Vagina (tissue), 2 donors: ENCODE results near the gene ELF1. TPM values are rescaled to one million over a fixed set of nuclear protein-coding genes. Genes with fewer than 3 reads are reported as not detected.
A peak's percentile ranks its signal among the peaks of the same experiment; 100 is the strongest.

Experiments
- DNase-seq, 2 donors: peaks; one replicate each; pipeline ENCODE4 v3.0.0-alpha.2; 2017; ENCODE audit errors: extremely low spot score in 2 of 2
- H3K27ac ChIP-seq: fragments of 200-600 bp; sonication (generic); one replicate; pipeline ENCODE4 v1.5.1; 2019
- H3K27me3 ChIP-seq: fragments of 200-600 bp; sonication (generic); one replicate; pipeline ENCODE4 v1.5.1; 2019
- H3K36me3 ChIP-seq, 2 donors: fragments of 200-600 bp; sonication (generic); one replicate each; pipeline ENCODE4 v1.5.1; 2017 to 2019
- H3K4me1 ChIP-seq: fragments of 200-600 bp; sonication (generic); one replicate; pipeline ENCODE4 v1.5.1; 2019
- H3K4me3 ChIP-seq, 2 donors: fragments of 200-600 bp; sonication (generic); 1 replicate in 1 of 2; 2 replicates in 1 of 2; pipeline ENCODE4 v1.5.1; 2016 to 2019
- H3K9me3 ChIP-seq: fragments of 200-600 bp; sonication (generic); one replicate; pipeline ENCODE4 v1.5.1; 2019
- POLR2A ChIP-seq, 2 donors: fragments of 450-650 bp; IDR thresholded peaks; one replicate each; pipeline ENCODE4 v1.6.1; 2017; ENCODE audit warnings: antibody characterized with exemption in 2 of 2, mild to moderate bottlenecking in 2 of 2, moderate library complexity in 2 of 2
- POLR2AphosphoS5 ChIP-seq, 2 donors: sonication (generic); formaldehyde crosslinking; IDR thresholded peaks; one replicate each; pipeline ENCODE4 v1.9.0; 2017; ENCODE audit warnings: antibody characterized with exemption in 2 of 2, mild to moderate bottlenecking in 2 of 2, low read depth in 1 of 2; ENCODE audit not compliant: insufficient read depth in 1 of 2
- intact Hi-C: fragments of 100-400 bp; cut with DNase I; formaldehyde crosslinking; loops from one replicate; pipeline ENCODE4 v1.15.1; 2023
- total RNA-seq: library from RNA; depleted of rRNA; stranded (reverse); fragments of >200 nt; gene quantifications from one replicate; pipeline ENCODE4 v1.2.3, GENCODE V29; 2016
- TF ChIP-seq, protein P1 (sequence below), 3 experiments: fragments of 450-650 bp in 2 of 3; fragments of 200-600 bp in 1 of 3; sonication (generic) in 1 of 3; IDR thresholded peaks; one replicate each; pipeline ENCODE4 v1.5.1; 2017 to 2019; ENCODE audit warnings: antibody characterized with exemption in 3 of 3, mild to moderate bottlenecking in 2 of 3, moderate library complexity in 2 of 3

ELF1 gene
- 101 TPM for total RNA-seq

DNA sequence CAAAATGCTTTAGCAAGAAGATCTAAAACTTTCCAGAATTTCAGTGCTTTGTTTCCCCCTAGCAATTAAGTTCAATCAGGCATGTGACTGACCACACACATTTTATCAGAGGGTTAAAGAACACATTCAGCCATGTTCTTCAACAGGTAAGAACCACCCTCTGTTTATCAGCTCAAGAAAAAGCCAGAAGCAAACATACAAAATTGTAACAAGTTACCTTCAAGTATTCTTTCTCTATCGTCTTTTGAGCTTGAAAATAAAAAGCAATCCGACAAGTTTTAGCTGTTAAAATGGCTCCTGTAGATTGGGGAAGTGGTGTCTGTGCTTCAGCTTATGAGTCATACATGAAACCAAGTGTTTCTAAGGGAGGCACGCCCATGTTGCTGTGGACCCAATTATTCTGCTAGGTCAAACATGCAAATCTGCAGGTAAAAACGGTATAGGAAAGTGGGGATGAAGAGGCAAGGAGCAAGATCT is at the start of gene ELF1:
Gene ELF1, minus strand, starts transcription at position 306 of the 477 bp plus-strand sequence. CDS start 37,262 bp downstream, outside the sequence.
- no peaks in the 10 kb centered on the region for H3K9me3 ChIP-seq
- H3K27me3 ChIP-seq: no peaks in the 10 kb centered on the region
- DNase-seq: no peak
- H3K27ac ChIP-seq: peak within 1 kb of the TSS; percentile 81
- no peaks in the 10 kb centered on the region for H3K36me3 ChIP-seq
- TF ChIP-seq POLR2AphosphoS5 (IDR thresholded peaks at IDR 0.05; ENCODE audit: insufficient read depth in 1 of 2, low read depth in 1 of 2) (peak in 1 of 2 donors; percentile 95), POLR2A (IDR thresholded peaks at IDR 0.05) (peak in 1 of 2 donors; percentile 31)
- TF ChIP-seq, protein P1, sequence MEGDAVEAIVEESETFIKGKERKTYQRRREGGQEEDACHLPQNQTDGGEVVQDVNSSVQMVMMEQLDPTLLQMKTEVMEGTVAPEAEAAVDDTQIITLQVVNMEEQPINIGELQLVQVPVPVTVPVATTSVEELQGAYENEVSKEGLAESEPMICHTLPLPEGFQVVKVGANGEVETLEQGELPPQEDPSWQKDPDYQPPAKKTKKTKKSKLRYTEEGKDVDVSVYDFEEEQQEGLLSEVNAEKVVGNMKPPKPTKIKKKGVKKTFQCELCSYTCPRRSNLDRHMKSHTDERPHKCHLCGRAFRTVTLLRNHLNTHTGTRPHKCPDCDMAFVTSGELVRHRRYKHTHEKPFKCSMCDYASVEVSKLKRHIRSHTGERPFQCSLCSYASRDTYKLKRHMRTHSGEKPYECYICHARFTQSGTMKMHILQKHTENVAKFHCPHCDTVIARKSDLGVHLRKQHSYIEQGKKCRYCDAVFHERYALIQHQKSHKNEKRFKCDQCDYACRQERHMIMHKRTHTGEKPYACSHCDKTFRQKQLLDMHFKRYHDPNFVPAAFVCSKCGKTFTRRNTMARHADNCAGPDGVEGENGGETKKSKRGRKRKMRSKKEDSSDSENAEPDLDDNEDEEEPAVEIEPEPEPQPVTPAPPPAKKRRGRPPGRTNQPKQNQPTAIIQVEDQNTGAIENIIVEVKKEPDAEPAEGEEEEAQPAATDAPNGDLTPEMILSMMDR (IDR thresholded peaks at IDR 0.05): no peak
- H3K4me1 ChIP-seq: peaks cover 49% of the 10 kb centered on the region
- intact Hi-C loops: no loop called here
- H3K4me3 ChIP-seq: peak within 1 kb of the TSS in 1 of 2 donors; percentile 37

DNA sequence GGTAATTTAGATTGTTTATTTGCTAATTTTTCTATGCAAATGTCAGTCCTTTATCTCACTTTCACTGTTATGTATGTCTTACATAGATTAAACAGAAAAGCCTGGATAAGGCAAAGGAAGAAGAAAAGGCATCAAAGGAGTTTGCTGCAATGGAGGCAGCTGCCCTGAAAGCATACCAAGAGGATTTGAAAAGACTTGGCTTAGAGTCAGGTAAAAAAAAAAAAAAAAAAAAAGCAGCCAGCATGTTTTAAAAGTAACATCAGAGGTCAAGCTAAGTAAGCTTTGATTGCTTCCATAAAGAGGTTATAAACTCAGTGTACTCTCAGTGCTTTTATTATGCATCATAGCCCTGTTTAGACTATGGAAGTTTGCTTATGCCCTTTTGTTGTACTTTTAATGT is 46.0 kb upstream of the ELF1 start:
- peak overlapping the region; percentile 95 for H3K27ac ChIP-seq
- no peak overlapping the region for H3K4me3 ChIP-seq
- no peaks in the 10 kb centered on the region for H3K9me3 ChIP-seq
- DNase-seq: no peak
- intact Hi-C loops: no loop called here
- no peaks in the 10 kb centered on the region for H3K27me3 ChIP-seq
- peaks cover 37% of the 10 kb centered on the region for H3K4me1 ChIP-seq
- peak in 1 of 2 donors; percentile 41 for TF ChIP-seq POLR2AphosphoS5 (IDR thresholded peaks at IDR 0.05; ENCODE audit: insufficient read depth in 1 of 2, low read depth in 1 of 2)
- no peak for TF ChIP-seq POLR2A (IDR thresholded peaks at IDR 0.05)
- peaks cover 0 to 36% of the 10 kb centered on the region in 2 donors for H3K36me3 ChIP-seq

DNA sequence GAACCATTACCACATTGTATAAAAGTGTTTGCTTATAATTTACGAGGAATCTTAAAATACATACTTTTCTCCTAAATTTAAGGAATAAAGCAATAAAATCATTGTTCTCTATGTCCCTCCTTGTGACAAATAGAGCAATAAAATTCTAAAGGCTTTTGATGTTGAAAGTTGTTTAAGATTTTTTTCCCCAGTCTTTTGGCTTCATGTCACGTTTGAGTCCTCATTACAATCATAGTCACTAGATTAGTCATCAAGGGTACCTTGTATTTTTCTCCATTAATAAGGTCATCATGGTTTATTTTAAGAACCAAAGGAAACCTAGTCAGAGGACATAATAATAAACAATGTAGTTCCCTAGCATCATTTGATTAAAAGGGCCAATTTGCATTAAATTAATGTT is 45.4 kb upstream of the ELF1 start:
- Histone ChIP-seq H3K27ac (peak overlapping the region; percentile 95), H3K4me3 (no peak overlapping the region), H3K9me3 (no peaks in the 10 kb centered on the region), H3K4me1 (peaks cover 38% of the 10 kb centered on the region), H3K36me3 (peaks cover 0 to 31% of the 10 kb centered on the region in 2 donors), H3K27me3 (no peaks in the 10 kb centered on the region)
- intact Hi-C loops: no loop called here
- TF ChIP-seq POLR2A (IDR thresholded peaks at IDR 0.05): no peak
- TF ChIP-seq, protein P1 (IDR thresholded peaks at IDR 0.05): no peak
- TF ChIP-seq POLR2AphosphoS5 (IDR thresholded peaks at IDR 0.05; ENCODE audit: insufficient read depth in 1 of 2, low read depth in 1 of 2): no peak
- DNase-seq: no peak

DNA sequence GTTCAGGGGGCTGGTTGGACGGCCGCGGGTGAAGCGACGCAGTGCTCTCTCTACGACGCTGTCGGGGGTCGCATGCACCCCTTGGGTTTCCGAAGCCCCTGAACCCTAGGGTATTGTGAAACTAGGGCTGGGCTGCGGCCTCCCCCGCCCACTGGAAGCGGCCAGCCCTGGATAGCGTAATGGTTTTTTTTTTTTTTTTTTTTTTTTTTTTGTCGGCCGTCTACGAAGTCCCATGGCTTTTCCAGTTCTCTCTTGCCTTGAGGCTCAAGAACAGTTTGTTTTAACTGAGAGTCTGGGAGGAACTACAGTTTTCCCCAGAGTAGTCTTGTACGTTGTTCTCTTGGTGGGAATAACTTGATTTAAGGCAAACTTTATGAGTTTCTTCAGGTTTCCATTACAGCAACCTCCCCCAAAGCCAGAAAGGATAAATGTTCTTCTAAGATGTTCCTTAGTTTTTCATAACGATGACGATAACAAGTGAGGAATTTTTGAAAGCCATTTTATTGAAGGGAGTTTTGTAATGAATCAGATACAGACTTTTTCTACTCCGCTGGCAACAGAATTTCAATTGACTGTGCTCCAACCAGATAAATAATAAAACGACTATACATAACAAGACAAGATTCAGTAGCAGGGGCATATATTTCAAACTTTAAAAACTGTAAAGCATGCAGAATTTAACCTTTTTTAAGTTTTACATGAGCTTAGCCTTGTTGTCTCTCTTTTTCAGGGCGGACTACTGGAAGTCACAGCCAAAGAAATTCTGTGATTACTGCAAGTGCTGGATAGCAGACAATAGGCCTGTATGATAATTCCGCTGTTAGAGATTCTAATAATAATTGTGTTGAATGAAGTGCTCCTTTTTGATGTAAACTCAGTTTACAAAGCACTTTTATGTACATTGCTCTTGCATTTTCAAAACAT is 43.1 kb upstream of the ELF1 start:
- intact Hi-C loops: loop anchor here (2.0 kb wide), 1 partner anchor 273 kb away; the partner anchor contains the start of gene SLC25A15
- Histone ChIP-seq H3K27me3 (no peaks in the 10 kb centered on the region), H3K4me1 (peaks cover 61% of the 10 kb centered on the region), H3K4me3 (peak overlapping the region; percentile 72 to 75), H3K36me3 (peaks cover 0 to 11% of the 10 kb centered on the region in 2 donors), H3K9me3 (no peaks in the 10 kb centered on the region), H3K27ac (peak overlapping the region; percentile 95)
- TF ChIP-seq, protein P1 (IDR thresholded peaks at IDR 0.05): no peak
- TF ChIP-seq POLR2AphosphoS5 (IDR thresholded peaks at IDR 0.05; ENCODE audit: insufficient read depth in 1 of 2, low read depth in 1 of 2) (peak in 1 of 2 donors; percentile 27), POLR2A (IDR thresholded peaks at IDR 0.05) (no peak)
- no peak for DNase-seq

DNA sequence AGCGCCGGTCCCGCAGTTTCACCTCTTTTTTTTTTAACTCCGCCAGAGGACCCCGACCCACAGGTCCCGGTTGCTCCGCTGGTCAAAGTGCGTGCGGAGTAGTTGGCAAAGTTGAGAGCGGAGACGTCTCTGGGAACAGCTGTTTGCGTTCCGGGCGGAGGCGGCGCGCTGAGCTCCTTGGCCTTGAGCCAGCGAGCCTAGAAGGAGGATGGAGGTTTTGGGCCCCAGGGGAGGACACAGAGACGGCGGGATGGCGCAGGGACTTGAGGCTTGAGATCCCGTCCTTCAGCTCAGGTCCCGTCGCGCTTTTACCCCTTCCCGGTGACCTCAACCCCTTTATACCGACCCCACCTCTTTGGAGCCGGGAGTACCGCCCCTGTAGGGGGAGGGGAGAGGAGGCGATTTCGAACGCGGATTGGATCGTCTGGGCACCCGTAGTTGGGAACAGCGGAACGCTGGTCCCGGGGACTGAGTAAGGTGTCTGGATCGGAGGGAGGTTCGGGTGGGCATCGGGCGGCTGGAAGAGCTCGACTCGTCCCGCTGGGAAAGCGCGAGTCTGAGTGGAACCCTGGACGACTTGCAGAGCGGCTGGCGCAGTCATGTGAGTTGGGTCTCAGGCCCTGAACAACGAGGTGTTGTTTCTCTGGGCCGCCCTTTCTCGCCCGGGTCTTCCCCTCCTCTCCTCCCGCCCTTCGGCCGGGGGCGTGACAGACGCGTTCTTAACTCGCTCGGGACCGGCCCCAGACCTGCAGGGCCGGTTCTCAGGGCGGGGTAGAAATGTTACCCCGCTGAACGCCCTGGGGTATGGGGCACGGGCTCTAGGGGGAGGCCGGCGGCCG is 42.2 kb upstream of the ELF1 start, which contains the start of gene WBP4:
Gene WBP4, plus strand, starts transcription at position 435 of the 839 bp plus-strand sequence. Its CDS starts 165 bp downstream, at position 600.
- H3K9me3 ChIP-seq: no peaks in the 10 kb centered on the region
- H3K27ac ChIP-seq: peak within 1 kb of the TSS; percentile 95
- H3K27me3 ChIP-seq: no peaks in the 10 kb centered on the region
- H3K36me3 ChIP-seq: peaks cover 0 to 3% of the 10 kb centered on the region in 2 donors
- peak in 1 of 2 donors; percentile 35 for TF ChIP-seq POLR2A (IDR thresholded peaks at IDR 0.05)
- peak; percentile 92 to 97 for TF ChIP-seq POLR2AphosphoS5 (IDR thresholded peaks at IDR 0.05; ENCODE audit: insufficient read depth in 1 of 2, low read depth in 1 of 2)
- TF ChIP-seq, protein P1 (IDR thresholded peaks at IDR 0.05): no peak
- DNase-seq: peak in 1 of 2 donors; percentile 98
- peak within 1 kb of the TSS; percentile 72 to 75 for H3K4me3 ChIP-seq
- peaks cover 70% of the 10 kb centered on the region for H3K4me1 ChIP-seq
- intact Hi-C loops: loop anchor here (2.0 kb wide), 1 partner anchor 272 kb away; the partner anchor contains the start of gene SLC25A15
